Uterus (tissue), 2 donors: ENCODE measurements around the gene TSPYL2.

Experiments used
- CTCF ChIP-seq, 4 experiments: fragments of 200-600 bp in 2 of 4; fragments of 450-650 bp in 2 of 4; sonication (generic) in 2 of 4; IDR thresholded peaks; one replicate each; pipeline ENCODE4 v1.5.1; 2016 to 2019; ENCODE audit warnings: antibody characterized with exemption in 4 of 4, mild to moderate bottlenecking in 2 of 4, moderate library complexity in 1 of 4
- POLR2A ChIP-seq, 2 donors: fragments of 450-650 bp; IDR thresholded peaks; one replicate each; pipeline ENCODE4 v1.6.1; 2016; ENCODE audit warnings: antibody characterized with exemption in 2 of 2, mild to moderate bottlenecking in 1 of 2, moderate library complexity in 1 of 2

- TF ChIP-seq CTCF (IDR thresholded peaks at IDR 0.05) (no peak), POLR2A (IDR thresholded peaks at IDR 0.05) (no peak)
These were observed 1.3 kb upstream of the TSPYL2 start for GRCh38 chrX:53080628-53081580.
